BJ (cell line): ENCODE results near the gene APOA5. TPM values are rescaled to one million over a fixed set of nuclear protein-coding genes. Genes with fewer than 3 reads are reported as not detected.

Experiments
- CTCF ChIA-PET: fragments of 350-600 bp; formaldehyde crosslinking; extraction: SDS; loops from one replicate; lab custom pipeline; 2021; ENCODE audit warnings: antibody characterized with exemption, inconsistent platforms; lab: Yijun Ruan, JAX
- POLR2A ChIA-PET: fragments of 300-600 bp; sonication (Branson Sonifier 250); formaldehyde crosslinking; extraction: SDS; loops from one replicate; lab custom pipeline; 2021; ENCODE audit warnings: antibody characterized with exemption; lab: Charles Lee
- DNase-seq: peaks from one replicate; pipeline ENCODE4 v3.0.0-alpha.2; 2011; ENCODE audit warnings: low read depth
- H3K27me3 ChIP-seq: 2 replicates; pipeline ENCODE4 v1.6.0; 2011; ENCODE audit warnings: low read length; ENCODE audit not compliant: control insufficient read depth, insufficient read depth
- H3K36me3 ChIP-seq: 2 replicates; pipeline ENCODE4 v1.5.1; 2011; ENCODE audit warnings: low read length; ENCODE audit not compliant: control insufficient read depth, insufficient read depth
- H3K4me3 ChIP-seq: 2 replicates; pipeline ENCODE4 v1.5.1; 2011; ENCODE audit warnings: low read depth, mild to moderate bottlenecking, control low read depth, low read length
- CTCF ChIP-seq: IDR thresholded peaks from 2 replicates; pipeline ENCODE4 v1.5.1; 2011; ENCODE audit warnings: low read depth, mild to moderate bottlenecking, control low read depth, inconsistent platforms, low read length, moderate library complexity; ENCODE audit not compliant: insufficient read depth
- polyA plus RNA-seq: library from polyadenylated mRNA; depleted of rRNA; stranded (reverse); fragments of >200 nt; gene quantifications from 2 replicates; pipeline ENCODE4 v1.2.3, GENCODE V29; 2011

The APOA5 gene
- polyA plus RNA-seq, 1 experiment = not detected

DNA sequence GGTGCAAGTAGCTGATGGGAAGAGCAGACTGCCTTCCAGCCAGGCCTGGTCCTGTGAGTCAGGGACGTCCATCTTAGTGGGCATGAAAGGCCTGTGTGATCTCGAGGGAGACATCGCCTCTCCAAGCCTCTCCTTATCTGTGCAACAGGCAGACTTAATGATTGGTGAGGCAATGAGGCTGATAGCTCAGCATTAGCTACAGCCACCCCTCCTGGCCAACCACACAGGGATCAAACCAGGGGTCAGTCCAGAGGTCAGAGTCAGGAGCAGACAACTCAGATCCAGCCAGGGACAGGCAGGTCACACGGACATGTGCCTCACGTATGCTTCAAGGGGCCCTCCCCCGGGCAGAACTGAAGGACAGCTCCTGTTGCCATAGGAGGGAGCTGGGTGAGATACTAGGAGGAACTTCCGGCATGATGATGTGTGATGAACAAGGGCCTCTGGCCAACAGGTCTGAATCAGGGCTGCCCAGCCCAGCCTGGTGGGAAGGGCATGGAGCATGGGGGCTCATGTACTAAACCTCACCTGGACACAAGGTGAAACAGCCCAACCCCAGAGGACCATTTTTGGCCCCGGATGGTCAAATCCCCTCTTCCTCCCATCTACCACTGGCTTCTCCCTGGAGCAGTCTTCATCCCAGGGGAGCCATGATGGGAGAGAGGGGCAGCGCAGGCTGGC lies 35.2 kb upstream of the APOA5 start:
- ChIA-PET CTCF (interaction anchor here (1.0 to 1.2 kb wide), 2 partner anchors 10 to 37 kb away, joined by 3 read pairs; no protein-coding TSS in a partner anchor), POLR2A (no interaction called here)
- Histone ChIP-seq H3K27me3 (no peaks in the 10 kb centered on the region; the same call in 1 of the 2 replicates), H3K4me3 (no peak overlapping the region), H3K36me3 (no peaks in the 10 kb centered on the region)
- DNase-seq = no peak
- no peak for TF ChIP-seq CTCF

GRCh38 chr11:116825854-116826750 lies 34.4 kb upstream of the APOA5 start:
- CTCF ChIA-PET = interaction anchor here (0.9 to 1.8 kb wide), 4 partner anchors 9 to 36 kb away, joined by 3 to 9 read pairs (median 3); no protein-coding TSS in a partner anchor

GRCh38 chr11:116825434-116825833 lies 33.8 kb upstream of the APOA5 start:
- no peaks in the 10 kb centered on the region; the same call in 1 of the 2 replicates for H3K27me3 ChIP-seq
- CTCF ChIA-PET = interaction anchor here (0.9 to 1.8 kb wide), 2 partner anchors 10 to 11 kb away, joined by 3 to 9 read pairs; no protein-coding TSS in a partner anchor

More at GRCh38 chr11:116825854-116826750, 34.4 kb upstream of the APOA5 start:
- Histone ChIP-seq H3K36me3 (no peaks in the 10 kb centered on the region), H3K27me3 (no peaks in the 10 kb centered on the region; the same call in 1 of the 2 replicates), H3K4me3 (no peak overlapping the region)
- no peak for DNase-seq
- no peak for TF ChIP-seq CTCF
- POLR2A ChIA-PET = no interaction called here

DNA sequence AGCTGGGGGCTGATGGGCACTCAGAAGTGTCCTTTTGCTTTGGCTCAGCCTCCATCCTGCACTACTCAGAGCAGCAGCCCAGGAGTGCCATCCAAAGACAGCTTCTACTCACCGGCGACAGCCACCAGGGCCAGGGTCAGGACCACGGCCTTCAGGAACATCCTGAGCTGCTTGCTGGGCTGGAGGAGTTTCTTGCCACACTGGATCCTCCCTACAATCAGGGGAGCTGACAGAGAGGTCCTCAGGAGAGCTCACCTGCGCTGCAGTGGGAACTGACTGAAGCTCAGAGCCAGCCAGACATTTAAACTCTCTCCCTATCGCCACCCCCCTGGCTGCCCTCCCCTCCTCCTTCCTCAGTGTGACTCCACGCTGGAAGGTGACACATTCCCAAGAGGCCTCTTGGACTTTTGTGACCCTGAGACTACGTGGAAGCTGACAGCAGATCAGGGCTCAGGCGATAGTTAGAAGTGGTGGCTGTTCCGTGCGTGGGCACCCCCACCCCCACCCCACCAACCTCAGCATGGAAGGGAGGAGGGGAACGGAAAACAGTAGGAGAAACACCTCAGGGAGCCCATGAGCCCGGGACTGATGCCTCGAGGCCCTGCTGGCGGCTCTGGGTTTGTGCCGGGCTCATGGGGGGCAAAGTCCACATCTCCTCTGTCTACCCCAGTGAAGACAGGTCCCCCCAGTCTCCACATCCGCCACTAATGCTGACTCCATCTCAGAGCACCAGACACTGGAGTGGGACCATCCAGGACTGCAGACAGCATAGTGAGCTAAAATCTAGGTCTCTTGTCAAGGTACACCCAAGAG lies 31.6 kb upstream of the APOA5 start, which contains the start of gene APOA4:
Gene APOA4, minus strand, starts transcription at position 274 of the 813 bp plus-strand sequence. Its CDS starts 113 bp downstream, at position 161.
- no peak within 1 kb of the TSS for H3K4me3 ChIP-seq
- CTCF ChIA-PET = interaction anchor here (0.6 to 1.5 kb wide), 4 partner anchors 13 to 283 kb away, joined by 3 to 5 read pairs (median 4); no protein-coding TSS in a partner anchor
- no peaks in the 10 kb centered on the region; the same call in 1 of the 2 replicates for H3K27me3 ChIP-seq
- no peaks in the 10 kb centered on the region for H3K36me3 ChIP-seq
- no peak for DNase-seq
- POLR2A ChIA-PET = no interaction called here
- TF ChIP-seq CTCF = no peak

More at GRCh38 chr11:116825434-116825833, 33.8 kb upstream of the APOA5 start:
- POLR2A ChIA-PET = no interaction called here
- Histone ChIP-seq H3K36me3 (no peaks in the 10 kb centered on the region), H3K4me3 (no peak overlapping the region)
- no peak for DNase-seq
- no peak for TF ChIP-seq CTCF
